IgD-negative memory B cell (primary cell): Measurements from ENCODE around the gene DENND1A. TPM values are rescaled to one million over a fixed set of nuclear protein-coding genes. Genes with fewer than 3 reads are reported as not detected.

Experiments used
- H3K27ac Mint-ChIP-seq, 3 donors: one replicate each; pipeline ENCODE4 v1.8.0; 2020 to 2022; ENCODE audit warnings: mild to moderate bottlenecking in 3 of 3, mixed read lengths in 3 of 3, moderate library complexity in 1 of 3
- H3K27me3 Mint-ChIP-seq: one replicate; pipeline ENCODE4 v1.8.0; 2021; ENCODE audit warnings: mixed read lengths
- H3K36me3 Mint-ChIP-seq: one replicate; pipeline ENCODE4 v1.8.0; 2020; ENCODE audit warnings: mild to moderate bottlenecking, mixed read lengths
- H3K4me1 Mint-ChIP-seq, 3 donors: one replicate each; pipeline ENCODE4 v1.8.0; 2020 to 2022; ENCODE audit warnings: mixed read lengths in 3 of 3, mild to moderate bottlenecking in 1 of 3
- H3K4me3 Mint-ChIP-seq, 4 donors: one replicate each; pipeline ENCODE4 v1.8.0; 2020 to 2022; ENCODE audit warnings: mild to moderate bottlenecking in 4 of 4, mixed read lengths in 4 of 4, moderate library complexity in 3 of 4
- H3K9me3 Mint-ChIP-seq, 3 donors: one replicate each; pipeline ENCODE4 v1.8.0; 2020 to 2021; ENCODE audit warnings: mixed read lengths in 3 of 3, mild to moderate bottlenecking in 1 of 3
- polyA plus RNA-seq: library from polyadenylated mRNA; unstranded; fragments of 300-500 nt; fragmentation: Illumina TruSeq; gene quantifications from one replicate; pipeline ENCODE4 v1.2.3, GENCODE V29; 2021

The DENND1A gene
- polyA plus RNA-seq, 1 donor from 2014 or later = 6.4 TPM

DNA sequence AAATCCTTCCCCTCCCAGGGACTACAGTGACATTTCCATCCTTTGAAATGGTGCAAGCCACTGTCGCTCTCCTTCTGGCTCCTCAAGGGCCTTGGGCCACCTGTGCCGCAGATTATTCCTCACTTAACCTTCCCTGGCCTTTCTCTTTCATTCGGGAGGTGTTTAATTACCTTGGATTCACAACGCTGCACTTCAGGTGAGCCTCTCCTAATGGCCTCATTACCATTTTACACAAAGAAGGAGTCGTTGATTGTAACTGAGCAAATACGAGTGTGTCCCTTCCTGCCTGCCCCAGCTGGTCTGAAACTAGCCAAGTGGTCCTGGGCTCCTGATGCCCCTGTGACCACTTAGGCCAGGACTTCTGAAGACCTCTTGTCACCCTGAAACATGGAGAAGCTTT is 368.9 kb downstream of the DENND1A start:
- H3K36me3 Mint-ChIP-seq = peaks cover 23% of the 10 kb centered on the region
- H3K4me3 Mint-ChIP-seq = no peak overlapping the region
- H3K27me3 Mint-ChIP-seq = no peaks in the 10 kb centered on the region
- peaks cover 0 to 9% (median 6%) of the 10 kb centered on the region in 3 donors for H3K4me1 Mint-ChIP-seq
- peaks cover 0 to 6% (median 2%) of the 10 kb centered on the region in 3 donors for H3K9me3 Mint-ChIP-seq
- no peak overlapping the region for H3K27ac Mint-ChIP-seq

DNA sequence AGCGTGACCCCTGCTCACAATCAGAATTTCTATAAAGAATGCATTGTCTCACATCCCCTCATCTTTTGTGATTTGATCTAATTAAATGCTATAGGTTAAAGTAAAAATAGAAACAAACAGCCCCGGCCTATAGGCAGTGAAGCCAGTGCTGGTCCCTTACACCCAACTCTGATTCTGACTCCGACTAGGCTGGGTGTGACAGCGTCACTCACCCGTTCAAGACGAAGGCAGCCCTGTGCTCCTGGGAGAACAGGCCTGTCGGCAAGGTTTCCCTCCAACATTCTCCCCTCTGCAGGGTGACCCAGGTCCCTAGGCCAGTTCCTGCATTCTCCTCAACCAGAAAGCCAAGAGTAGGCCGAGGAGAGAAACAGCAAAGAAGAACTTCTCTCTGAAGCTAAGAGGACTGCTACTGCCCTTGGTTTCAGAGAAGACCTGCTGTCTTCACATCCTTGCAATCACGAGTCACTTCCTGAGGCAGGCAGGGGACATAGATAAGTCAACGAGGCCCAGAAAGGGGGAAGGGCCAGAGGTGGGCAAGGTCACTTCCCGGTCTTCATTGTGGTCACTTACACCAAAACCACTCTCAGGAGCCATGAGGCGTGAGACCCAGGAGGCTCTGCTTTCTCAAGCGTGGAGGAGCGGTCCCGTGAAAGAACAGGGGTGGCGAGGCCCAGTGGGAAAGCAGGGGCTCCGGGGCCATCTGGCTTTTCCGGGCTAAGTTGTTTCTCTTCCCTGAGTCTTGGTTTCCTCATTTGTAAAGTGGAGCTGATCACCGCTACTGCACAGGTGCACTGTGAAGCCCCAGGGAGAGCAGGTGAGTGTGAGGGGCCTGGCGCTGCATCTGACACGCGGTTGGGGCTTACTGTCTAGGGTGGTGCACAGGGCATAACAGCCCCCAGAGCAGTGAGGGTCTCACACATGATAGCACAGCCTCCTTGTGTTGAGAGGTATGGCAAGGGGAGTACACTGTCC is 373.2 kb downstream of the DENND1A start:
- no peaks in the 10 kb centered on the region for H3K27me3 Mint-ChIP-seq
- H3K27ac Mint-ChIP-seq = peak overlapping the region in 1 of 3 donors; percentile 62
- peaks cover 0 to 6% (median 2%) of the 10 kb centered on the region in 3 donors for H3K9me3 Mint-ChIP-seq
- peaks cover 20% of the 10 kb centered on the region for H3K36me3 Mint-ChIP-seq
- peak overlapping the region in 2 of 4 donors; percentile 44 to 68 for H3K4me3 Mint-ChIP-seq
- H3K4me1 Mint-ChIP-seq = peaks cover 0 to 2% (median 0%) of the 10 kb centered on the region in 3 donors

DNA sequence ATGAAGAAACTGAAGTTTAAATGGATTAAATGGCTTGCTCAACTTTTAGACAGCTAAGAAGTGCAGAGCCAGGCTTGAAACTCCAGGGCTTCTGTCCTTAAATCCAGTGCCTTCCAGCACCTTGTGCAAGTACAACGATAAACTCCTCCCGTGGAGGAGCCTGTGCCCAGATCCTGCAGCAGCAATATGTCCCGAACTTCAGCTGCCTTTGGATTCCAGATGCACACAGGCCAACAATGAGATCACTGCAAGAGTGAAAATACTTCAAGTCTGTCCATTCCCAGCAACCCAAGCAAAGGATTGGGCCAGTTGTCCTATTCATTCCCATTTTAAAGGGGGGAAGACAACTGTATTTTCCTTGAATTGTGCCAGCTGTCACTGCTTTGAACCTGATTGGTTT is 374.3 kb downstream of the DENND1A start:
- Mint-ChIP-seq H3K27ac (no peak overlapping the region), H3K36me3 (peaks cover 15% of the 10 kb centered on the region), H3K4me1 (peaks cover 0 to 2% (median 0%) of the 10 kb centered on the region in 3 donors)

DNA sequence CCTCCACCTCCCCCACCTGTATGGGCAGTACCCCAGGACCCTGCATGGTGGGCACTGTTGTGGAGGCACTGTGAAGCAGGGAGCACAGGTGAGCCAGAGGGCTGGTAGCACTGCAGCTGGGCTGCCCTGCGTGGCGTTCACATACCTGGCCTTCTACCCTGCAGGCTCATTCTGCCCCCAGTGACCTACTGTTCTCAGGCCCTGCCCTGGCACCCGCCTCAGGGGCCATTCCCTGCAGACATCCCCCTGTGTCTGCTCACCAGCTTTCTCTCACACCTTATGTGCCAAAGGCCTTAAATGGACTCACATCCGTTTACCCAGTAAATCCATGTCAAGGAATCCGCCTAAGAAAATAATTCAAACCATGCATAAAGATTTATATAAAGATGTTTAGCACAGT is 377.4 kb downstream of the DENND1A start:
- Mint-ChIP-seq H3K4me1 (peaks cover 0 to 2% (median 0%) of the 10 kb centered on the region in 3 donors), H3K4me3 (no peak overlapping the region), H3K9me3 (no peaks in the 10 kb centered on the region), H3K27me3 (no peaks in the 10 kb centered on the region), H3K27ac (no peak overlapping the region), H3K36me3 (peaks cover 10% of the 10 kb centered on the region)

More for the DNA sequence above, 374.3 kb downstream of the DENND1A start:
- Mint-ChIP-seq H3K27me3 (no peaks in the 10 kb centered on the region), H3K4me3 (no peak overlapping the region), H3K9me3 (peaks cover 0 to 3% (median 2%) of the 10 kb centered on the region in 3 donors)

DNA sequence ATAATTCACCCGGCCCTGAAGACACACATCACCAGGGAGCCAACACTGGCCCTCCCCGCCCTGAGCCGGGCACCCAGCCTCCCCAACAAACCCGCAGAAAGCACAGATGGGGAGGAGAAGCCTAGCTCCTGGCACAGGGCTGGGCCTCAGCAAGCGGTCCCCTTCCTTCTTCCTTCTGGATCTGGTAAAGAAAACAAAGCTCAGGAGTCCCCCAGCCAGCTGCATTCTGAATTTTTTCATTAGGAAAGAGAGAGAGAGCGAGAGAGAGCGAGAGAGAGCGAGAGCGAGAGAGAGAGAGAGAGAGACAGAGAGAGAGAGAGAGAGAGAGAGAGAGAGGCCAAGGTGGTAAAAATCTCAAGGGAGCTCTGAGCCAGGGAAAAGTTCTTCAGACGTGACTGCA is 378.2 kb downstream of the DENND1A start:
- Mint-ChIP-seq H3K4me3 (no peak overlapping the region), H3K27me3 (no peaks in the 10 kb centered on the region), H3K4me1 (peaks cover 0 to 2% (median 0%) of the 10 kb centered on the region in 3 donors), H3K36me3 (peaks cover 6% of the 10 kb centered on the region), H3K27ac (no peak overlapping the region), H3K9me3 (no peaks in the 10 kb centered on the region)

DNA sequence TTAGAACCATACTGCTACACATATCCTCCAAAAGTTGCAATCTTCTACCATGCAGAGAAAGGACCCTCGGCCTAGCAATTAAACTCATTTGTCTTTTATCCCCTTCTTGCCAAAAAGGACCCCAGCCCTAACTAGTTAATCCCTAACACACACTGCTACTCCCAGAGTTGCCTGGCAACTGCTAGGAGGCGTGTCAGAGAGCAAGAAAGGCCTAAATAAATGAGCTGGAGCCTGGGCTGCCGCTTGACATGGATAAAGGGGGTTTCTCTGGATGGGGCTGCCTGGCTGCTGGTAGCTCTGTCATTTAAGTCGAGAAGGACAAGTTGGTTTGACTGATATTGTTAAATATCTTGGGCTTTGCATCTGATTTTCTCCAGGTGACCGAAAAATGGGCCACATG is 379.1 kb downstream of the DENND1A start:
- Mint-ChIP-seq H3K4me3 (no peak overlapping the region), H3K27ac (no peak overlapping the region), H3K36me3 (peaks cover 6% of the 10 kb centered on the region), H3K4me1 (peaks cover 0 to 2% (median 0%) of the 10 kb centered on the region in 3 donors), H3K27me3 (no peaks in the 10 kb centered on the region), H3K9me3 (no peaks in the 10 kb centered on the region)

DNA sequence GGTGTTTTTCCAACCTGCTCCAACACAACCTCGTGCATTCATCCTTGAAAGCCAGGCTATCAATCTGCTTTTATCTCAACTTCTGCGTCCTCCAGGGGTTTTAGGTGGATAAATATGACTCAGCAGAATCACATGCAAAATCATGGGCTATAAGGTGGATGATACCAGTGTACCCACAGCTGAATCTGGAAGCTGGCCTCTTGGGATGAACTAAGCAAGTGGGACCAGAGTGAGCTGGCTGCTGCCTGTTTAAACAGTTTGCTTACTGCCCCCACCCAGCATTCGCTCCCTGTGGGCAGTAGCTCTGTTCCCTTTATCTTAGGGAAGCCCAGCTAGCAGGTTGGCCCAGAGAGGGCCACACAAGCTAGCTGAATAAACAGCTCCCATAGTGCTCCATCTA is 379.9 kb downstream of the DENND1A start:
- Mint-ChIP-seq H3K4me1 (no peaks in the 10 kb centered on the region), H3K36me3 (peaks cover 4% of the 10 kb centered on the region), H3K9me3 (no peaks in the 10 kb centered on the region), H3K27me3 (no peaks in the 10 kb centered on the region), H3K27ac (no peak overlapping the region), H3K4me3 (no peak overlapping the region)

DNA sequence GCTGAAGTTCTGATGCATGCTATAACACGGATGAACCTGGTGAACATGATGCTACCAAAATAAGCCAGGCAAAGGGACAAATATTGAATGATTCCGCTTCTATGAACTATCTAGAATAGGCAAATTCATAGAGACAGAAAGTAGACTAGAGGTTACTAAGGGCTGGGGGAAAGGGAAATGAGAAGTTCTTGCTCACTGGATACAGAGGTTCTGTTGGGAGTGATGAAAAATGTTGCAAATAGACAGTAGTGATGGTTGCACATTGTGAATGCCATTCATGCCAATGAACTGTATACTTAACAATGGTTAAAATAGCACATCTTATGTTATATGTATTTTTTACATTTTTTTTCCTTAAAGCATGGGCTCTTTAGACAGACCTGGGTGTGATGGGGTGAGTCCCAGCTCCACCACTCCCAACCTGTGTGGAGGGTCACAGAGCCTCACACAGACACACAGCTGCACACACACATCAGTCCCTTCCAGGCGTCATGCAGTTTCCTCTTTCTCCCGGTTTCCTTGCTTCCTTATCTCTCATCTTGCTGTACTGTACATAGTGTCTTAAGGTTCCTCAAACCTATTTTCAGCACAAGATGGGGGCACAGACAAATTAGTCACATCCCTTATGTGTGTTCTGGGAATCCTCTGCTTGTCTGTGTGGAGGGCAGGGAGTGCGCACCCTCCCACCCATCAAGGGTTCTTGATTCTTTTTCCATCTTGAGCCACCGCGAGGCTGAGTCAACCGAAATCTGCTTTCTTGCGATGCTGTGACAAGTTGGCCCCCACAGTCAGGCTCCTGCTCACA is 381.0 kb downstream of the DENND1A start:
- H3K36me3 Mint-ChIP-seq = peaks cover 2% of the 10 kb centered on the region

DNA sequence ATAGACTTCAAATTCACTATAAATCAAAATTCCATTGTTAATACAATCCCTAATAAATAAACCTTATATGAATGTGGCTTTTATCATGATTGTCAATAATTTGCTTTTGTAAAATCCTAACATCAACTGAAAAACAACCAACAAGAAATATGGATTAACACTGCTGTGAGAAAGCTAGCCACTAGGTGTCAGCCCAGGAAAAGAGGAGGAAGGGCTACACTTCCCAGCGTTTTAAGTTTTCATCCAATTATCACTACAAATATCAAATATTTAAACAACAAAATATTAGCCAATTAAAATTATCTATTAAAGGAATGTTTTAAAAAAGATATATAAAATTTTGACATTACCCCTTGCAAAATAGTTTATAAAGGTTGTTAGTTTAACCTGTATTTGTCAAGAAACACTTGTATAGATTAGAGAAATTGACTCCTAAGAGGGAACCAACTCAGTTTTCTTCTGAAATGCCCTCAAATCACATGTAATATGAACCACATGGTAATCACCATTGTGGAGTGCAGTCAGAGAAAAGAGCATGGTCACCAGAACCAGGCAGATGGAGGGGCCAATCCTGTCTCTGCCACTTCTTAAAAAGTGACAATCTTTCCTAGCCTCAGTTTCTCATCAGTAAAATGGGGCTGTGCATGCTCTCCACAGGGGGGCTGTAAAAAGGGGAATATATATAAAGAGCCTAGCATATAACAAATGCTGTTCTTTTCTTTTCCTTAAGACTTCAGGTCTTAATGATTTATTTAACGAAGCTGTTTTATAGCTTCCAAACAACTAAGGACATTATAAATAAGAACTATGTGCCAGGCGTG is 385.7 kb downstream of the DENND1A start:
- Mint-ChIP-seq H3K4me3 (no peak overlapping the region), H3K27ac (no peak overlapping the region), H3K9me3 (no peaks in the 10 kb centered on the region), H3K4me1 (no peaks in the 10 kb centered on the region), H3K27me3 (no peaks in the 10 kb centered on the region), H3K36me3 (peaks cover 10% of the 10 kb centered on the region)

More for the DNA sequence above, 381.0 kb downstream of the DENND1A start:
- no peak overlapping the region for H3K4me3 Mint-ChIP-seq
- no peaks in the 10 kb centered on the region for H3K27me3 Mint-ChIP-seq
- H3K9me3 Mint-ChIP-seq = no peaks in the 10 kb centered on the region
- H3K27ac Mint-ChIP-seq = peak overlapping the region in 1 of 3 donors; percentile 18
- H3K4me1 Mint-ChIP-seq = no peaks in the 10 kb centered on the region

DNA sequence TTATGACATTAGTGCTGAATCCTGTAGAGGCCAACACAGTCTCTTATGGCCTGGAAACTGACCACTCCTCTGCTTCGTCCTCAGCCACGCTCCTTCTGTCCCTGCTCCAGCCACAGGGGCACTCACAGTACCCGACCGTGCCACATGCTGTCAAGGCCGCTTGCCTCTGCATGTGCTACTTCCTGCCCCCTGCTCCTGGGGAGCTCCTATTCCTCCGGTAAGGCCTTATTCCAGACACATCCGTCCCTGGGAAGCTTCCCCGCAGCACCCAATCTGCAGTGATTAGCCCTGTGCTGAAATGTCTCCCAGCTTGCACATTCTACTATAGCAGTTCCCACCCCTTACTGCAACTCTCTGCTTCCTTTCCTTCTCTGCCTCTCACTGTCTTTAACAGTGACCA is 386.4 kb downstream of the DENND1A start:
- no peaks in the 10 kb centered on the region for H3K9me3 Mint-ChIP-seq
- peaks cover 10% of the 10 kb centered on the region for H3K36me3 Mint-ChIP-seq
- no peak overlapping the region for H3K27ac Mint-ChIP-seq
- H3K4me3 Mint-ChIP-seq = no peak overlapping the region
- no peaks in the 10 kb centered on the region for H3K27me3 Mint-ChIP-seq
- H3K4me1 Mint-ChIP-seq = no peaks in the 10 kb centered on the region

DNA sequence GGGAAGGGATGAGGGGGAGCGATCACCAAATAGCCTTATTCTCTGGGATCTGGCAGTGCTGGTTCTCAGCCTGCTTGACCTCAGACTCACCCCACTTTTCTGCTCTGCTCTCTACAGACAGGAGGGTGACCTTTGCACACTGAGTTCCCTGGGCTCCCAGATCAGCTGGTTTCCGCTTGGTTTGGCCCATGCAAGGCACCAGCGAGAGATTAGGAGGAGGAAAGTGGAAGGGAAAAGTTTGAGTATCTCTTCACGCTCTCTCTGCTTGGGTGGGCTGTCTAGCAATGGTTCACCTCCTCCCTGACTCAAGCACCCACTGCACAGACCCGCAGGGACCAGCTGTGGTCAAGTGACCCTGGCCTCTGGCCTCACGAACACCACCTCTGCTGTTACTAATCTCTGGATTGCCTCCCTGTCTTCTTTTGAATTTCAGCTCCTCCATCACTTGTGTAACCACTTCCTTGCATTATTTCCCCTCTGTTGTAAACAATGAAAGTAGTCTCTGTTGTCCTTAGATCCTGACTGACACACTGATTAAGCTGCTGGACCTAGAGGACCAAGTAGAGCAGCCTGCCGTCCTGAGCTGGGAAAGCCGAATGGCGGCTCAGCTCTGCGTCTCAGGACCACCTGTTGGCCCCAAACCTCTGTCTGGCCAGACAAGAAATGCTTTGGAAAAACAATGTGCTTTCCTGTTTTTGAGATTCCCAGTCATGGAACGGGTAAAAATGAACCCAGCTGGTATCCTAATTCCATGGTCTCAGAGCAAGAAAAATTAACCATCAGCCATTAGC is 387.3 kb downstream of the DENND1A start:
- peaks cover 9% of the 10 kb centered on the region for H3K36me3 Mint-ChIP-seq
- H3K27me3 Mint-ChIP-seq = no peaks in the 10 kb centered on the region
- H3K4me1 Mint-ChIP-seq = no peaks in the 10 kb centered on the region
- no peak overlapping the region for H3K27ac Mint-ChIP-seq
- H3K4me3 Mint-ChIP-seq = no peak overlapping the region
- no peaks in the 10 kb centered on the region for H3K9me3 Mint-ChIP-seq

DNA sequence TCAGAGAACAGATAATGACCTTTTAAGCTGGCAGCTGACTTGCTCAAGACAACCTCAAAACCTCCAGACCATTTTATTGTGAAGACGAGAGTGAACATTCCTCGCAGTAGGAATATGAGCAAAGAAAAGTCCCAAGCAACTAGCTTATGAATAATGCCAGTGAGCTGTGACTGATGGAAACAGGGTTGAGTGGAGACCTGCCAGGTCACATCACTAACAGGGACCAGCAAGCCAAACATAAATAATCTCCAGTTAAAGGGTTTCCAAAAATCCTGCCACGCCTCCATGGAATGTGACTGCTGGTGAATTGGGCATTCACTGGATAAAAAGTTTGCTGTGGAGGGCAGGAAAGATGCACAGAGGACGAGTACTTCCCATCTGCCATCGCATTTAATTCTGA is 388.5 kb downstream of the DENND1A start:
- peaks cover 8% of the 10 kb centered on the region for H3K36me3 Mint-ChIP-seq
- no peaks in the 10 kb centered on the region for H3K9me3 Mint-ChIP-seq
- no peaks in the 10 kb centered on the region for H3K27me3 Mint-ChIP-seq
- H3K27ac Mint-ChIP-seq = no peak overlapping the region
- H3K4me3 Mint-ChIP-seq = no peak overlapping the region
- H3K4me1 Mint-ChIP-seq = peaks cover 0 to 4% (median 2%) of the 10 kb centered on the region in 3 donors

DNA sequence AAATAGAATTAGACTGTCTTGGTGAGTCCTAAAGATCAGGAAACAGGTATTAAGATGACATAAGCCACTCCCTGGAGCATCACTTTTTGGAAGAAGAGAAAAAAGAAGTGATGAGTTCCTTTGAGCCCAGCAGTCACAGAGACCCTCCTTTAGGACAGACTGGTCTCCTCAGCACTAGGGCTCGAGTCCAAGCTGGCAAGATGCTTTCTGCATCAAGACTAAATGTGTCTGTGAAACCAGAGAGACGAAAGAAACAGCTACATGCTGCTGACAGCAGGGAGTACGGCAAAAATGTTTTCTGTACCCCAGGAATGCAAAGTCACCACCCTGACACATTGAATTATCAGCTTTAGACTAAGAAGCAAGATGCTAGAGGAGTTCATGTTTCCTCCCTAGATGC is 389.5 kb downstream of the DENND1A start:
- no peaks in the 10 kb centered on the region for H3K9me3 Mint-ChIP-seq
- peaks cover 8% of the 10 kb centered on the region for H3K36me3 Mint-ChIP-seq
- no peak overlapping the region for H3K4me3 Mint-ChIP-seq
- H3K4me1 Mint-ChIP-seq = peaks cover 2 to 5% (median 4%) of the 10 kb centered on the region in 3 donors
- H3K27ac Mint-ChIP-seq = no peak overlapping the region
- H3K27me3 Mint-ChIP-seq = no peaks in the 10 kb centered on the region

DNA sequence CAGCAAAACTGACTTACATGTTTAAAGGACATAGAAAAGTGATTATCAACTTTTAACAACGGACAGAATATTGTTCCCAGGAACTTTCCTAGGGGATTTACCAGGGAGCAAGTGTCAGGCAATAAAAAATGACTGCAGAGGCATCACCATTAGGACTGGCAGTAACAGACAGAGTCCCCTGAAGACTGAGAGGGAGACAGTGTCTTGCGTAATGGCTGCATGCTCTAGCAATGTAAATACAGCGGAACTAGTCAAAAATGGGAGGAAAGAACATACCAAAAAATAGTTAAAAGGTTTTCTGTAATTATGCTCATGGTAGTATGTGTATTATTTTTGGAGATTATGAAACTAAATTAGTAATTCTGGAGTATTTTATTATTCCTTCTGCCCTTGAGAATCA is 392.1 kb downstream of the DENND1A start:
- Mint-ChIP-seq H3K27me3 (no peaks in the 10 kb centered on the region), H3K36me3 (peaks cover 13% of the 10 kb centered on the region), H3K4me1 (peaks cover 2 to 5% (median 4%) of the 10 kb centered on the region in 3 donors), H3K4me3 (no peak overlapping the region), H3K27ac (peak overlapping the region in 1 of 3 donors; percentile 83), H3K9me3 (peaks cover 0 to 7% (median 5%) of the 10 kb centered on the region in 3 donors)
